Activated CD8-positive, alpha-beta memory T cell treated with anti-CD3 and anti-CD28 coated beads for 24 hours (primary cell): ENCODE measurements around the gene COX10.
"Not testable (repeated sequence)": the region's sequence is repeated elsewhere in the genome, so short reads cannot be mapped to it uniquely, and the experiment has no call there.

Experiments
- DNase-seq: peaks from one replicate; pipeline ENCODE4 v3.0.0-alpha.2; 2020

The COX10 gene

GRCh38 chr17:14186443-14186842 is 117.1 kb downstream of the COX10 start:
- DNase-seq, result not testable (repeated sequence)

DNA sequence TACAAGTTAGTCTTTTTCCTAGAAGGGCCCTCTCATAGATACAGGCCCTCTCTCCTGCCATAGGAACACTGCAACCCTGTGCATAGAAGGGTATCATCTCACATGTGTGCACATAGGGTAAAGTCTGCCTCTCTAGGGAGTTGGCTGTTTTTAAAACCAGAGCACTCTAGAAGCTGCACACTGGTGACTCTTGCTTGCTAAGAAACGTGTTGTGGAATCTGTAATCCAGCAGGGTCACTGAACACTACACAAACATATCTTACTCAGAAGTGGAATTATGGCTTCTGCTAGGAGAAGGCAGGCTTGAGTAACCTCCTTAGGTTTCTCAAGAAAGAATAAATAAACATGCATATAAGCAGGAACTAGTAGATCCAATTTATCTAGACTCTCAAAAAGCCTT is 121.5 kb downstream of the COX10 start:
- DNase-seq, result not testable (repeated sequence)

DNA sequence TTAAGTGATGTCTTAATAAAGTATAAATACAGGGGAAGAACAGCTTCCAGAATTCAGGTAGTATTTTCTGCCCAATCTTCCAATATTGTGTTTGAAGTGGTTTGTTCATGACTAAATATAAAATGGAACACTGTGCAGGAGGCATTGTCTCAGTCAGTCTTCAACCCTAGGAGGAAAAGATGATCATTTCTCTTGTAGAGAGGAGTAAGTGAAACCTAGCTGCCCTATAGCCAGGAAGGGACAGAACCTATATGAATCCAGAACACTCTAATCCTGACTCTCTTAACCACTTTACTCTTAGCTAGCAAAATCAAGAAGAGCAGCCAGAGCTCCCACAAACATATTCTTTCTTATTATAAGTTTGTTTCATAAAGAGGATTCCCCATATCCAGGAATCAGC is 122.2 kb downstream of the COX10 start:
- DNase-seq, result not testable (repeated sequence)

DNA sequence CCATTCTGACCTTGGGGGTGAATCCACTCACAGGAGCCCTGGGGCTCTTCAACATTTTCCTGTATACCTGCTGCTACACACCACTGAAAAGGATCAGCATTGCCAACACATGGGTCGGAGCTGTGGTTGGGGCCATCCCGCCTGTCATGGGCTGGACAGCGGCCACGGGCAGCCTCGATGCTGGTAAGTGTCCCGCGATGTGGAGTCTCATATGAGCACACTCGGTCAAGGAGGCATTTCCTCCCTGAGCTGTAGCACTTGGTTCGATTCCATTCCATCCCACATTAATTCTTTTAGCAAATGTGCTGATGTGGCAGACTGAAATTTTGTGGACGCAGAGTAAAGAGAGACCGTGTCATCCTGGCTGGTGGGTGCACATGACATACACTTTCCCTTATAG is 122.7 kb downstream of the COX10 start:
- not testable (repeated sequence) for DNase-seq

DNA sequence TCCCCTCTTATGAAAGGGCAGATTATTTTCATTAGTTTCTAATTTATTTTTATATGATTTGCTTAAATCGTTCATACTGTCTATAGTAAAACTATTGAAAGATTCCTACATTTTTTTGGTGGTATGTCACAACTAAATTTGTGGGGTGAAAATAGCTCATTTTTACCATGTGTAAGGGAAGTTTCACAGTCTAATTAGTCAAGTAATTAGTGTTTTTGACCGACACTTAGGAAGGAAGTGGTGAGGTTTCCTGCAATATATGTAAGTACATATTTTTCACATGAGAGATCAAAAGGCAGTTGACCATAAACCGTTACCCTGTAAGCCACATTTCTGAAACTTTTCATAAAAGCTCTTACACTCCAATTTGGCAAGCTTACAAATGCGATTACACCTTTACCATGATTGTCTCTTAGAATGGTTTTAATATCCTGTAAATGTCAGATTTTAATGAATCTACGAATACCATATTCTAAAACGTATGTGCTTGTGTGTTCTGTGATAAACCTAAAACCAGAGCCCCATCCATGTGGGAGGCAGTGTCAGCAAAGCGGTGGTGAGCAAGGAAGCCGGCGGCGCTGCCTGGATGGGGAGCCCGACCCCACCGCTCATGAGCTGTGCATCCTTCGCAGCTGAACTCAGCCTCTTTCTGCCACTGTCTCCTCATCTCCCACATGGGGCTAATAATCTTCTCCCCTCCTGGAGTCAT is 123.5 kb downstream of the COX10 start:
- peak; percentile 66 for DNase-seq

- no peak for DNase-seq
These were observed 127.2 kb downstream of the COX10 start for GRCh38 chr17:14196377-14196997.

GRCh38 chr17:14197057-14197456 is 127.8 kb downstream of the COX10 start:
- DNase-seq, result no peak

DNA sequence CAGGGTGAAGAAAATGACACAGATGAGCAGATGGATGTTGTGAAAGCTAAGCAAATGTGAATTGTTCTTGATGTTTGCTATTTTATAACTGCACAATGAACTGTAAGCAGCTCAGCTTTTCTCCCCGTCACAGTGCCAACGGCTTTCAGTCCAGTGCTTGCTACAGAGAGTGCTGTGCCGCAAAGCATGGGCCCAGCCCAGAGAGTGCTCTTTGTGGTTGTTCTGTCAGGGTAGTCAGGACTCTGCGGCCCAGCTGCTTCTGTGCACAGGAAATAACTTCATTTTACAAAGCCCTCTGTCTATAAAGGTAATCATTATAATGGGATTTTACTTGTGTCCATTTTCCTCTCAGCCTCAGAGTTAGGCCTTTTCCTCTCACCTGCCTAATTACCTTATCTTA is 128.3 kb downstream of the COX10 start:
- peak; percentile 73 for DNase-seq

GRCh38 chr17:14198013-14198412 is 128.7 kb downstream of the COX10 start:
- DNase-seq, result no peak

GRCh38 chr17:14198575-14198974 is 129.3 kb downstream of the COX10 start:
- DNase-seq, result no peak

- DNase-seq, result peak; percentile 56
These were observed 130.3 kb downstream of the COX10 start for GRCh38 chr17:14199601-14200000.

DNA sequence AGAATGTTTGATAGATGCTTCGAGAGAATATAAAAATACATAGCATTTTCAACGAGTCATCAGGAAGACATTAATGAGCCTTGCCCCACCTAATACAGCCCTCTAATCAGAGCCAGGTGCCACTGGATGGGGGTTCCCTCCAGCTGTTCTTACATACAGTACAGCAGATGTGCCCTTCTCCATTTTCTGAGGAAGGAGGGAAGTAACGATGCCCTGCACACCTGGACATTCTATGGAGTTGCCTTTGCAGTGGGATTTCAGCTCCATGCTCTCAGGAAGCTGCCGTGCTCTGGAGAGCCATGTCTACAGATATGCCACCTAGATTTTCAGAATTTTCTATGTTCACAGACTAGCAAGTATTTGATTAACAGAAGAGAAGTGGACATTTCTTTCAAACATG is 131.1 kb downstream of the COX10 start:
- DNase-seq, result peak; percentile 51

- peak; percentile 61 for DNase-seq
These were observed 132.0 kb downstream of the COX10 start for GRCh38 chr17:14201021-14201987.

DNA sequence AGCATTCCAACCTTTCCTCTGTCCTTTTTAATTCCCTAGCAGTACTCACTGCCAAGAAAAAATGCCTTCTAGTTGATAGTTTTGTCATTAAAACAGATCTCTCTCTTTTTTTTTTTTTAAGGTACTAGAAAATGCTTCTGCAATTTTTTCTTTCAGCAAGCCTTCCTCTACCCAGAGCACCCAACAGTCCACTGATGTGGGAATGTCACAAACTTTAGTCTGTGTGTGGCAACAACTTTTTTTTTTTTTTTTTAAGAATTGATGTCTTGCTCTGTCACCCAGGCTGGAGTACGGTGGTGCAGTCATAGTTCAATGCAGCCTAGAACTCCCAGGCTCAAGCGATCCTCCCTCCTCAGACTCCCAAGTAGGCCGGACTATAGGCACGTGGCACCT is 132.7 kb downstream of the COX10 start:
- DNase-seq, result peak; percentile 46

DNA sequence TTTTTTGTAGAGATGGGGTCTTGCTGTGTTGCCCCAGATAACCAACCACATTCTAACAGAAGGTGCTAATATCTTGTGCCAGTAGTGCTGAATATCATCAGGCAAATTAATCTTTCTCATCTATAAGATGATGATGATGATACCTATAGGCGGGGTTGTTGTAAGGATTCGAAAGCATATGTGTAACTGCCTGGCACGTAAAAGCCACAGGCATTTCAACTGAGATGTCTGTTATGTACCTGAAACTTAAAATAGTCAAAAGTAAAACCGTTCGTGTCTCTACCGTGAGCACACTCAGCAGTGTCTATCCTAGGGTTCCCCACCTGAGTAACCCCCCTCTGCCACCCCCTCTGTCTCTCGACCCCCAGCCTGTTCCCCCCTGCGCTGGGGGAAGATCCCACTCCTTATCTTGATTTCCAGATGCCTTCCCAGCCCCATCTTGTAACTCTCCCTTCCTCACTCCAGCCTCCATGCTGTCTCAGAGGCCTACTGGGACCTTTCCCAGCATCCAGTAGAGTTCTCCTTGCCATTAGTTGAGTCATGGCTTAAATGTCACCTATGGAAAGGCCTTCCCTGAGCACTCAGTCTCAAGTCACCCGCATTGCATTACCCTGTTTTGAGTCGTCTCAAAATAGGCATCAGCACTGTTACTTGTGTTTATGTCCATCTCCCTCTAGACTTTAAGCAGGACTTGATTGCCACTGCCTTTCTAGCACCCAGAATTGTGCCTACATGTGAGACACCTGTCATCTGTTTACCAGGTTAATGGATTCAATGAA is 133.3 kb downstream of the COX10 start:
- DNase-seq, result no peak

GRCh38 chr17:14203388-14203787 is 134.1 kb downstream of the COX10 start:
- DNase-seq, result no peak

- DNase-seq, result no peak
These were observed 134.8 kb downstream of the COX10 start for GRCh38 chr17:14204084-14204483.

DNA sequence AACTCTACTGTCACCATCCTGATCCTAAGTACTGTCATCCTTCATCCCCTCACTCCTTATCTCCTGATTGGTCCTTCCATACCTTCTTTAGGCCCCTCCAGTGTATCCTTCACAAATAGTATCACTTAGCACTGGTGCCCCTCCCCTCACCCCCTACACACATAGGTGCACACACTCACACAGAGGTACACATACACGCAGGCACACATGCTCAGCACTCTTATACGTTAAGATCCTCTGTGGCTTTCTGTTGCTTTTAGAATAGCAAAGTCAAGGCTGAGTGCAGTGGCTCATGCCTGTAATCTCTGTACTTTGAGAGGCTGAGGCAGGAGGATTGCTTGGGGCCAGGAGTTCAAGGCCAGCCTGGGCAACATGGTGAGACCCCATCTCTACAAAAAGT is 135.2 kb downstream of the COX10 start:
- DNase-seq, result no peak

DNA sequence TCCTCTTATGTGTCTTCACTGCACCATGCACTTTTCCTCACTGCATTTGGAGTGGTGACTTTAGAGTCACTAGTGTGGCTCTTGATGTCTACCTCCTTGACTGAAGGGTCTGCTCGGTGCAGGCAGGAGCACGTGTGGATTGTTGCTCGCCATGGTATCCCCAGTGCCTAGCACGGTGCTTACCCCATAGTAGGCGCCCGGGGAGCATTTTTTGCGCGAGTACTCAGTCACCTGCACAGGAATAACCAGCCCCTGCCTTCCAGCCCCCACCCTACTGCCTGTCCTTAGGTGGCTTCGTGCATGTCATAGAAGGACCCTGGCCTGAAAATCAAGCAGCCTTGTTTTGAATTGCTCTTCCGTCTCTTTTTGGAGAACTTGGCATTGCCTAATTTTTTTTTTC is 136.1 kb downstream of the COX10 start:
- DNase-seq, result no peak

DNA sequence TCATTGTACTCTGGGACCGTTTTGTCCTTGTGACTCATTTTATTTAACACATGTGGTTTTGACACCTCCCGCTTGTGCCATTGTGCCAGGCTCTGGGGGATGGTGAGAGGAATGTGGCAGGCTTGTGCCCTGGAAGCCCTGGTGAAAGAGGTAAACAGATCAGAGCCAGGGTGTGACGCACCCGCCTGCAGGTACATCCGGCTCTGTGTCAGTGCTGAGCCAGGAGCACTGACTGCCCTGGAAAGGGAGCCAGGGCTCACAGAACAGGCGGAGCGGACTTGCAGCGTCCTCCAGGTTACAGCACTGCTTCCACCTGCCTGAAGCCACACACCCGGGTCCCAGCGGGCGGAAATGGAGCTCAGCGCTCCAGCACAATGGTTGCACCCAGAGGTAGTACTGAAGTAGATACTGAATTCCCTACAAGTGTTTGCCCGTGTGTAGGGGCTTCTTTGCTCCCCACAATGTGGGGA is 136.7 kb downstream of the COX10 start:
- DNase-seq, result peak; percentile 75

DNA sequence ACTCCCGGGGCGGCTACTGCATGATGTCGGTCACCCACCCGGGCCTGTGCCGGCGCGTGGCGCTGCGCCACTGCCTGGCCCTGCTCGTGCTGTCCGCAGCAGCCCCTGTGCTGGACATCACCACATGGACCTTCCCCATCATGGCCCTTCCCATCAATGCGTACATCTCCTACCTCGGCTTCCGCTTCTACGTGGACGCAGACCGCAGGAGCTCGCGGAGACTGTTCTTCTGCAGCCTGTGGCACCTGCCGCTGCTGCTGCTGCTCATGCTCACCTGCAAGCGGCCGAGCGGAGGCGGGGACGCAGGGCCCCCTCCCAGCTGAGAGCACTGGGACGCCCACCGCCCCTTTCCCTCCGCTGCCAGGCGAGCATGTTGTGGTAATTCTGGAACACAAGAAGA is 137.6 kb downstream of the COX10 start:
- no peak for DNase-seq

DNA sequence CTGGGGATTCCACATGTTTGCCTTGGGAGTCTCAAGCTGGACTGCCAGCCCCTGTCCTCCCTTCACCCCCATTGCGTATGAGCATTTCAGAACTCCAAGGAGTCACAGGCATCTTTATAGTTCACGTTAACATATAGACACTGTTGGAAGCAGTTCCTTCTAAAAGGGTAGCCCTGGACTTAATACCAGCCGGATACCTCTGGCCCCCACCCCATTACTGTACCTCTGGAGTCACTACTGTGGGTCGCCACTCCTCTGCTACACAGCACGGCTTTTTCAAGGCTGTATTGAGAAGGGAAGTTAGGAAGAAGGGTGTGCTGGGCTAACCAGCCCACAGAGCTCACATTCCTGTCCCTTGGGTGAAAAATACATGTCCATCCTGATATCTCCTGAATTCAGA is 138.5 kb downstream of the COX10 start:
- no peak for DNase-seq

DNA sequence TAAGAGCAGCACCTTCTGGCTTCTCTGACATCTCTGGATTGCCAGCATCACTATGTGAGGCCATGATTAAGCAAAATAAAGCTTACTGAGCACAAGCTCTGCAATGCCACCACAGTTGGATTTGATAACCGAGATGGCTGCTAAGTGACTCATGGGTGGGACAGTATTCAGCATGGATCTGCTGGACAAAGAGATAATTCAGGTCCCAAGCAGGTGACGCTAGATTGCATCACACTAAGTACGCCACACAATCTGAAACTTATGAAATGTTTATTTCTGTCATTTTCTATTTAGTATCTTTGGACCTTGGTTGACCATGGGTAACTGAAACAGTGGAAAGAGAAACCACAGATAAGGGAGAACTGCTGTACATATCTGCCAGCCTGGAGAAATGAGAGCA is 139.9 kb downstream of the COX10 start:
- DNase-seq, result no peak
